ENCODE data around the gene SOCS3.

GRCh38 chr17:78372841-78373240, 13.0 kb upstream of the SOCS3 start:
- TF ChIP-seq EZH2 (IDR thresholded peaks at IDR 0.05; ENCODE audit: insufficient read depth, poor library complexity, severe bottlenecking) (no peak), EZH2phosphoT487 (IDR thresholded peaks at IDR 0.05; ENCODE audit: insufficient read depth, low read depth) (no peak)
